Measurements from ENCODE around the gene SLC17A4.

SLC17A4 gene

GRCh38 chr6:25750906-25751305 lies 3.6 kb upstream of the SLC17A4 start:
- DNase-seq, result no peak

DNA sequence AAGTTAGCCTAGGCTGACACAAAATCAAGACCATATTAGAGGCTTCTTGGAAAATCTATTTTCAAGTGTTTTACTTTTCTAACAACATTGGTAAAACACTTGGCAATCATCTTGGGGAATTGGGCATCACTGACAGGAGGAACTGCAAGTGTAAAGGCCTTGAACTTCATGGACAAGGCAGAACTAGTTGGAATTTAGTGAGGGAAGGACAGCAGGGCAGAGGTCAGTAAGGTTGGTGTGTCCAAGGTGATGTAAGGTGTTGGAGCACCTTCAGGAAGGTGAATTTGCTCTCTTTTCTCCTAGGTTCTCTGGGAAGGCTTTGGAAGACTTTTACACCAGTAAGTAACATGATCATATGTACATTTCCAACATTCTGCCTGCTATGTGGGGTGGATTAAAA lies 1.5 kb upstream of the SLC17A4 start:
- DNase-seq, result no peak

GRCh38 chr6:25755483-25755882 lies 941 bp downstream of the SLC17A4 start:
- DNase-seq, result no peak

GRCh38 chr6:25756382-25757363 lies 2.1 kb downstream of the SLC17A4 start:
- DNase-seq, result no peak

DNA sequence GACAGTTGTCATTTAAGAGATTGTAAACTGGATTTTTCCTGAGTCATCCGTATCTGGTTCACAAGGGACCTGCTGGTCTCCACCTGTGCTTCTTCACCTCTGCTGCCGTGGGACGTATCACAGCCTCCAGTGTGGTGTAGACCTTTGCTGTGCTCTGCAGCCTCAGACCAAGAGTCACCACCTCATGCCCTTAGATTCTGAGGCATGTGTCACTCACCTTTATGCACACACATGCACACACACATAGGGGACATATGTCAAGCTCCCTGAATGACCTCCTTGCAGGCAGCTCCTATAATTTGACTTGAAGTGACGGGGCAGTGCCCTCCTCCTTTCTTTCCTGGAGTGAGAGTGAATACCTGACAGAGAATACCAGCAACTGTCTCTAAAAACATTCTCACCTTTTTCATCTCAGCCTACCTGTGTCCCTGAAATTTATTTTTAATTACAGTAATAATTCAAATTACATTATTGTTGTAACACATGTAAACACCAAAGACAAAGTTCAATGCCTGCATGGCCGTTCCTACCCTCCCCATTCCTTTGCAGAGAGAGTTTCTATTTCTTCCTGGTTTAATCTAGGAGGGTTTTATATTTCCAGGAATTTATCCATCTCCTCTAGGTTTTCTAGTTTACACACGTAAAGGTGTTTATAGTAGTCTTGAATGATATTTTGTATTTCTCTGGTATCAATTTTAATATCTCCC lies 3.5 kb downstream of the SLC17A4 start:
- DNase-seq, result no peak

GRCh38 chr6:25764611-25765010 lies 10.1 kb downstream of the SLC17A4 start:
- no peak for DNase-seq

DNA sequence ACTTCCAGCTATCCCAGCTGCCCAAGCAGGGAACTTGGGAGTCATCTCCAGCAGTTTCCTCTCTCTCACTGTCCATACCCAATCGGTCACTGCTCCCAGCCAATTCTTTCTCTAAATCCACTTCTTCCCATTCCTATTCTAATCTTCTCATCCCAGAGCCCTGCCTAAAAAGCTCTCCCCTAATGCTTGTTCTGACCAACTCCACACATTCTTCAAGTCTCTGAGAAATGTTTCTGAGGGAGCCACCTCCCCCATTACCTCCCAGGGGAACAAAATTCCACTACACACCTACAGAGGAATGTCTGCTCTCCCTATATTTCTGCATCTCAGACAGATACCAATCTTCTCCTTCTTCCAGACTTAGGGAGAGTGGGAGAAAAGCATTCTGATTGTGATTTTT lies 14.0 kb downstream of the SLC17A4 start:
- no peak for DNase-seq

DNA sequence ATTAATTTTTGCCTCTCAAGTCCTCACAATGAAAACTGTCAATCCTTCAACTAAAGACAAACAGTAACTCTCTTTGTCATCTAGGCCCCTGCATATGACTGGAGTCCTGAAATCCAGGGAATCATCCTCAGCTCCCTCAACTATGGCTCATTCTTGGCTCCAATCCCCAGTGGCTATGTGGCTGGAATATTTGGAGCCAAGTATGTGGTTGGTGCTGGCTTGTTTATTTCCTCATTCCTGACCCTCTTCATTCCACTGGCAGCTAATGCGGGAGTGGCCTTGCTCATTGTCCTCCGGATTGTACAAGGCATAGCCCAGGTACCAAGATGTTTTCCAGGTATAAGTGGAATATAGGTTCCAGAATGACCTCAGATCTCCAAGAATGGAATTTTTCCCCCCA lies 15.4 kb downstream of the SLC17A4 start:
- no peak for DNase-seq

DNA sequence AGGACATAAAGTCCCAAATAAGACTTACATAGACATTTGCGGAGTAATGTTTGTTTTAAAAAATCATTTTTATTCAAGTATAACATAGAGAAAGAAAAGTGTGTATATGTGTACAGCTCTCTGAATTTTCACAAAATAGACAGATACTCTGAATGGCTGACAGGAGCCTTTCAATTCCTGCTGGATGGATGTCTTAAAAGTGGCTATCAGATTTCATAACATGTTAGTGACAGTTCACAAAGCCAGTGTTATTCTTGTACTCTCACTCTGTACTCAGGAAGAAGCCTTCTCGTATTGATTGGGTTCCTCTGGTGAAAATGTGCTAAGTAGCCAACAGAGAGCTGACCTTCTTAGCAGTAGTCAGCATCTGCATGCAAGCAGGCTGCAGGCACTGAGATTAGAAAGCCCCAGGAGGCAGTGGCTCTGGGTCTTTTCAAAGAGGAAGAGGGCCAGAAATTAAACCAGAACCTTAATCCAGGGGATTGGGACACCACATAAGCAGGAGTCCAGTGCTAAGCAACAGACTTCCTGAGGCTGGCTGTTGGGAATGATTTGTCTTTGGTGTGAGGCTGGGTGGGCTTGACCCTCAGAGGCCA lies 19.7 kb downstream of the SLC17A4 start:
- no peak for DNase-seq

DNA sequence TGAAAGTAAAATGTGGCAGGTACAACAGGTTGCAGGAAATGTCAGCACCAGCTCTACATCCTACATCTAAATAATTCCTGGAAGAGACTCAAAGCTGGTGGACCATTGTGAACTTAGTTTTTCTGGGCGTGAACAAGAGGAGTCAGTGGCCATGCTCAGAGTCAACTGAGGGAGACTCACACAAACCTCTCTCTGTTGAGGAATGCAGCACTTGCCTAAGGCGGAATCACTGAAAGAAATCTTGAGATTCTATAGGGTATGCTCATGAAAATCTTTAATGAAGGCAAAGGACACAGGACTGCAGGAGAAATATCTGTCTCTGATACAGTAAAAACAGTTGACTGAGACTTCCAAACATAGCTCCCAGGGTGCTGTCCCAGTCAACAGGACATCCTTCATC lies 22.5 kb downstream of the SLC17A4 start:
- DNase-seq, result no peak

DNA sequence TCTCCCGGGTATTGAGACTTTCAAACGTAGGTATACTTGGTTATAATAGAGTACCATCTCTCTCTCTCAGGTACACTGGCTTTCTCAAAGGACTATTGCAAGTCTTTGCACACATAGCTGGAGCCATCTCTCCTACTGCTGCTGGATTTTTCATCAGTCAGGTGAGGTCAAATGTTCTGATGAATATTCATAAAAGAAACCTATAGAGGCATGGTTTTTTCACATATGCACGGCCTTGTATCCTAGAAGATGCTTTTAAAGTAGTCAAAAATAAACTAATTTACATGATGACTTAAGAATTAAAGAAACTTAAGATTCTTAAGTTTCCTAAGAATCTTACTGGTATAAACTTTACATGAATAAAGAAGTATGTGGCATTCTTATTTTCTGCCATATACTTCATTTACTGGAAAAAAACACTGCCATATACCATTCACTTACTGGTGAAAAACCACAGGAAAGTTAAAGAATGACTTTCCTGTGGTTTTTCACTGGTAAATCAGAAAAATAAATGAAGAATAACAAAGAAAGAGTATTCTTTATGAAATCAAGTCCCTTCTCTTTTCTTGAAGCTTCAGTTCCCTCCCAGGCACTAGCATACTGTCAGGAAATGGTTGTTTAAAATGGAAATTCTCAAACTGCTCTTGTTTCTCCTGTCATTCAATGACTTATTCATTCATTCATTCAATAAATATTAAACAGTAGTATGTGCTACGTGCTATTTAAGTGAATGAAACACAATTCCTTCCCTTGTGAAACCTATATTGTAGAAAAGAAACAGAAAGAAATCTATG lies 23.5 kb downstream of the SLC17A4 start:
- no peak for DNase-seq

DNA sequence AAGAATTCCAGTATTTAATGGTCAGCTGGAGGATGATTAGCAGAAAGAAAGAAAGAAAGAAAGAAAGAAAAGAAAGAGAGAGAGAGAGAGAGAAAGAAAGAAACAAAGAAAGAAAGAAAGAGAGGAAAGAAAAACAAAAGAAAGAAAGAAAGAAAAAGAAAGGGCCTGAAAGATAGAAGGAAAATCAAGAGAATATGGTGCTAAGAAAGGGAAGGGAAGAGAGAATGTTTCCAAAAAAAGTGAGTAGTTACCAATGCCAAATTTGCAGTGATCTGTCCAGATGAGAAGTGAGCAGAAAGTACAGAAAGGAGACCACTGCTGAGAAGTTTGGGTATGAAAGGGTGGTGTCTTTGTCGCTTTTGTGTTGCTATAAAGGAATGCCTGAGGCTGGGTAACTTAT lies 26.6 kb downstream of the SLC17A4 start:
- DNase-seq, result no peak

DNA sequence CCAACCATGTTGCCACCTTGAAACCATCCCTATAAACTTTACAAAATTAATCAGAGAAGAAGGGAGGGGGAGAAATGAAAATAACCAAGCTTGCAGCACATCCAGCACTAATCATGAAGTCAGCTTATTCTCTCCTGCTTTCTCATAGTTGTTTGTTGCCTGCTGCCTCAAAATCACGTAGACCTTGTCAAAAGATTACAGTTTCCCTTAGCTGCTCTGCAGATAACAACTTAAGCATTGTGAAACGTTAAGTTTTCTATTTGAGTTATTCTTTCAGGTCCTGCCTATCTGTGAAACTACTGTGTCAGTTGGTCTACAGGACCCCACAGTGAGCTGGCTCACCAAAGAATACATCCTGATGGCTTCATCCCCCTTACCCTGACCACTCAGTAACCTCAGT lies 32.9 kb downstream of the SLC17A4 start:
- DNase-seq, result no peak

GRCh38 chr6:25788305-25788922 lies 33.9 kb downstream of the SLC17A4 start:
- DNase-seq, result no peak

- no peak for DNase-seq
Measured at GRCh38 chr6:25789475-25789874, 34.9 kb downstream of the SLC17A4 start.

- no peak for DNase-seq
Measured at GRCh38 chr6:25792016-25792415, 37.5 kb downstream of the SLC17A4 start.

GRCh38 chr6:25793970-25794369 lies 39.4 kb downstream of the SLC17A4 start:
- no peak for DNase-seq

GRCh38 chr6:25794784-25795183 lies 40.2 kb downstream of the SLC17A4 start:
- no peak for DNase-seq

DNA sequence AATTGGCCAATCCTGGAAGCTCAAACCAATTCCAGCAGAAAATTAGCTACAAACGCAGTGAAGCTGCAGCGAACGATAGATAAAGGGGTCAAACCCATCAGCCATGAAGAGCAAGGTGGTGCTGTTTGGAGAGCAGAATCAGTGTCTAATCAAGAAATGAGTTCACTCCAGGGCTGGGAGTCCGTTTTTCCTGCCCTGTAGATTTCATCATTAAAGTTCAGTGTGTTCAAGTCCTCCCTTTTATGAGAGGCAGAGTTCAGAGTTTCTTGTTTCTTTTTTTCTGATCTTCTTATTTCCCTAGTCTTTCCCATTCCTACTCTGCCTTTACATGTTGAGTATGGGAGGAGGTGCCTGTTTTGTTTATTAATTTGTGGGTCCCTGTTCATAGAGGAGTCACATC lies 46.9 kb downstream of the SLC17A4 start:
- no peak for DNase-seq

DNA sequence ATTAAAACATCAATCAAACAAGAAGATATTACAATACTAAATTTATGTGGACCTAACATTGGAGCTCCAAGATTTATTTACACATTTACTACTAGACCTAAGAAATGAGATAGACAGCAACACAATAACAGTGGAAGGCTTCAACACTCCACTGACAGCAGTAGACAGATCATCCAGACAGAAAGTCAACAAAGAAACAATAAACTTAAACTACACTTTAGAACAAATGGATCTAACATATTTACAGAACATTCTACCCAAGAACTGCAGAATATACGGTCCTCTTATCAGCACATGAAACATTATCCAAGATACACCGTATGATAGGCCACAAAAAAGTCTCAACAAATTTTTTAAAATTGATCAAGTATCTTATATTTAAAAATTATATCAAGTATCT lies 50.3 kb downstream of the SLC17A4 start:
- DNase-seq, result no peak

- no peak for DNase-seq
Measured at GRCh38 chr6:25815194-25815593, 60.7 kb downstream of the SLC17A4 start.

DNA sequence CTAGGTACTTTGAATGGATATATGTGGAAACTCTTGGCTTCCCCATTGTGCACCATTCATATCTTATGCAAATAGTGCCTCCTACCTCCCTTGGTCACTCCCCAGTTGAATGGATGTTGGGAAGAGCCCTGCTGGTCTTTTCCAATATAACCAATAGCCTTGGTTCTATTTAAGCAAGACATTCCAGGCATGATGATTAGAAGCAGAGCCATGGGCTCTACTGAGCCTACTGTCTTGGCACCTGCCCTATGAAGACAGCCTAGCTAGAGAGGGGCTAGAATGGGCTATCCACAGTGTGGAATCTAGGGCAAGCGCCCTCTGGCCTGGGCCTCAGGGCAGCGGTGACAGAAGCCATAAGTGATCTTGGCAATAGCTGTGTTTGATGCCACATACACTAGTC lies 61.7 kb downstream of the SLC17A4 start:
- DNase-seq, result no peak

GRCh38 chr6:25821341-25821740 lies 66.8 kb downstream of the SLC17A4 start:
- DNase-seq, result no peak

Measured in activated effector memory CD4-positive, alpha-beta T cell treated with Interleukin-2 at 50 U/mL for 16 hours (primary cell).